Measurements from ENCODE around the gene KRTAP5-4. TPM values are rescaled to one million over a fixed set of nuclear protein-coding genes. Genes with fewer than 3 reads are reported as not detected.
"Not testable (repeated sequence)": the region's sequence is repeated elsewhere in the genome, so short reads cannot be mapped to it uniquely, and the experiment has no call there.

KRTAP5-4 gene
- total RNA-seq, 1 donor from 2014 or later = not detected

- ATAC-seq = peak; percentile 72
Measured at GRCh38 chr11:1652771-1653540, 31.0 kb upstream of the KRTAP5-4 start.

- ATAC-seq = no peak
Measured at GRCh38 chr11:1652442-1652770, 30.5 kb upstream of the KRTAP5-4 start.

GRCh38 chr11:1652026-1652425 lies 30.1 kb upstream of the KRTAP5-4 start:
- ATAC-seq = no peak

- no peak for ATAC-seq
Measured at GRCh38 chr11:1651411-1651980, 29.6 kb upstream of the KRTAP5-4 start.

- ATAC-seq = no peak
Measured at GRCh38 chr11:1650918-1651262, 29.0 kb upstream of the KRTAP5-4 start.

GRCh38 chr11:1650034-1650917 lies 28.3 kb upstream of the KRTAP5-4 start:
- ATAC-seq = peak; percentile 77

- ATAC-seq = no peak
Measured at GRCh38 chr11:1648653-1649420, 26.9 kb upstream of the KRTAP5-4 start.

- ATAC-seq = no peak
Measured at GRCh38 chr11:1647901-1648652, 26.1 kb upstream of the KRTAP5-4 start.

GRCh38 chr11:1646540-1646939 lies 24.6 kb upstream of the KRTAP5-4 start:
- ATAC-seq = not testable (repeated sequence)

GRCh38 chr11:1645357-1645821 lies 23.5 kb upstream of the KRTAP5-4 start:
- no peak for ATAC-seq

GRCh38 chr11:1644601-1645356 lies 22.8 kb upstream of the KRTAP5-4 start:
- ATAC-seq = no peak

GRCh38 chr11:1643146-1643690 lies 21.3 kb upstream of the KRTAP5-4 start:
- ATAC-seq = no peak

GRCh38 chr11:1642288-1643145 lies 20.6 kb upstream of the KRTAP5-4 start:
- ATAC-seq = no peak

- ATAC-seq = no peak
Measured at GRCh38 chr11:1641096-1641495, 19.2 kb upstream of the KRTAP5-4 start.

GRCh38 chr11:1640076-1640946 lies 18.4 kb upstream of the KRTAP5-4 start:
- ATAC-seq = peak; percentile 69

GRCh38 chr11:1639666-1640065 lies 17.7 kb upstream of the KRTAP5-4 start:
- no peak for ATAC-seq

GRCh38 chr11:1639102-1639620 lies 17.2 kb upstream of the KRTAP5-4 start:
- peak; percentile 21 for ATAC-seq

- no peak for ATAC-seq
Measured at GRCh38 chr11:1638344-1638743, 16.4 kb upstream of the KRTAP5-4 start.

GRCh38 chr11:1637628-1638027 lies 15.7 kb upstream of the KRTAP5-4 start:
- ATAC-seq = no peak

Data from esophagus mucosa (tissue), 1 donor.